GM15510 (cell line): Measurements from ENCODE around the gene B3GALT6.

Source experiments
- POLR2A ChIP-seq: IDR thresholded peaks from 3 replicates; pipeline ENCODE4 v1.6.1; 2011; ENCODE audit warnings: borderline replicate concordance; ENCODE audit not compliant: insufficient read length; ENCODE audit errors: extremely low read depth

B3GALT6 gene

GRCh38 chr1:1273209-1273511 is 41.1 kb downstream of the B3GALT6 start:
- no peak for TF ChIP-seq POLR2A

- peak; percentile 80 for TF ChIP-seq POLR2A
These were observed 41.7 kb downstream of the B3GALT6 start, which contains the start of gene UBE2J2 for GRCh38 chr1:1273512-1274298. Gene UBE2J2, minus strand, starts transcription at chr1:1273854. Its CDS starts 5,862 bp downstream, at chr1:1267992.

- TF ChIP-seq POLR2A: no peak
These were observed 42.4 kb downstream of the B3GALT6 start for GRCh38 chr1:1274299-1274930.

GRCh38 chr1:1274931-1275431 is 42.9 kb downstream of the B3GALT6 start:
- TF ChIP-seq POLR2A: no peak

- TF ChIP-seq POLR2A: no peak
These were observed 43.8 kb downstream of the B3GALT6 start for GRCh38 chr1:1275836-1276235.

GRCh38 chr1:1278620-1279019 is 46.6 kb downstream of the B3GALT6 start:
- no peak for TF ChIP-seq POLR2A

GRCh38 chr1:1279028-1279427 is 47.0 kb downstream of the B3GALT6 start:
- no peak for TF ChIP-seq POLR2A

- no peak for TF ChIP-seq POLR2A
These were observed 48.9 kb downstream of the B3GALT6 start for GRCh38 chr1:1280782-1281481.

- no peak for TF ChIP-seq POLR2A
These were observed 49.7 kb downstream of the B3GALT6 start for GRCh38 chr1:1281533-1282321.

- TF ChIP-seq POLR2A: no peak
These were observed 51.0 kb downstream of the B3GALT6 start for GRCh38 chr1:1282998-1283397.

- TF ChIP-seq POLR2A: no peak
These were observed 51.8 kb downstream of the B3GALT6 start for GRCh38 chr1:1283821-1284220.
